Small intestine (tissue), 7 donors: ENCODE data around the gene TMEM151A. TPM values are rescaled to one million over a fixed set of nuclear protein-coding genes. Genes with fewer than 3 reads are reported as not detected.
"Not testable (repeated sequence)": the region's sequence is repeated elsewhere in the genome, so short reads cannot be mapped to it uniquely, and the experiment has no call there.

Experiments used
- DNase-seq, 2 donors: peaks; one replicate each; pipeline versions ENCODE4 v3.0.0 to v3.0.0-alpha.2; 2013
- FAIRE-seq: peaks from 2 replicates; lab custom pipeline; 2012; peaks lifted over from hg19 to GRCh38; lab: Jason Lieb, UNC
- H3K27ac ChIP-seq, 3 donors: one replicate each; pipeline ENCODE4 v1.5.1; 2013; ENCODE audit warnings: low read length in 2 of 3, mild to moderate bottlenecking in 2 of 3, control low read depth in 1 of 3, inconsistent platforms in 1 of 3, low read depth in 1 of 3, moderate library complexity in 1 of 3
- H3K27me3 ChIP-seq, 3 donors: one replicate each; pipeline ENCODE4 v1.6.1; 2013; ENCODE audit warnings: low read length in 3 of 3, inconsistent platforms in 1 of 3; ENCODE audit not compliant: control insufficient read depth in 3 of 3, insufficient read depth in 3 of 3
- H3K36me3 ChIP-seq, 3 donors: one replicate each; pipeline ENCODE4 v1.6.1; 2013; ENCODE audit warnings: low read length in 3 of 3, inconsistent platforms in 1 of 3, low read depth in 1 of 3, mild to moderate bottlenecking in 1 of 3, moderate library complexity in 1 of 3; ENCODE audit not compliant: control insufficient read depth in 3 of 3, insufficient read depth in 2 of 3
- H3K4me1 ChIP-seq, 3 donors: one replicate each; pipeline ENCODE4 v1.6.1; 2013; ENCODE audit warnings: low read length in 2 of 3, inconsistent platforms in 1 of 3, low read depth in 1 of 3, mild to moderate bottlenecking in 1 of 3, moderate library complexity in 1 of 3; ENCODE audit not compliant: control insufficient read depth in 3 of 3, insufficient read depth in 2 of 3
- H3K4me3 ChIP-seq, 3 donors: one replicate each; pipeline ENCODE4 v1.5.1; 2013; ENCODE audit warnings: low read length in 3 of 3, control low read depth in 1 of 3, inconsistent platforms in 1 of 3, low read depth in 1 of 3, mild to moderate bottlenecking in 1 of 3, moderate library complexity in 1 of 3
- H3K9me3 ChIP-seq, 2 donors: one replicate each; pipeline ENCODE4 v1.6.1; 2013; ENCODE audit warnings: low read depth in 1 of 2, low read length in 1 of 2; ENCODE audit not compliant: control insufficient read depth in 2 of 2, insufficient read depth in 1 of 2
- WGBS, 3 donors: extraction: QIAGEN DNeasy Blood & Tissue Kit; methylation state at CpG; one replicate each; pipeline ENCODE4 v1.1.7; 2013; 5-methylcytosine and 5-hydroxymethylcytosine counted together
- polyA plus RNA-seq, 4 donors: library from polyadenylated mRNA; stranded (reverse) in 3 of 4; unstranded in 1 of 4; fragments of 200-250 nt in 3 of 4; fragments of 120-200 nt in 1 of 4; gene quantifications; one replicate each; pipeline versions ENCODE4 v1.2.1 to v1.2.3, GENCODE V29; 2013
- donor health status: healthy with polysubstance abuse.
- donor health status: control.
- donor health status: control.
- donor health status: Bipolar disorder and iron deficiency.
- donor health status: healthy.

The TMEM151A gene
- polyA plus RNA-seq, 4 donors: 0.44 to 0.91 (median 0.54) TPM; not detected in 1

GRCh38 chr11:66310803-66311440 lies 19.2 kb downstream of the TMEM151A start:
- not testable (repeated sequence) for DNase-seq, H3K27ac ChIP-seq, FAIRE-seq, H3K9me3 ChIP-seq, H3K4me3 ChIP-seq, H3K27me3 ChIP-seq, H3K36me3 ChIP-seq
- peaks cover 0 to 22% (median 2%) of the 10 kb centered on the region in 3 donors for H3K4me1 ChIP-seq
- 87 to 89% (median 88%) methylated on average over 18 of the region's 18 CpGs for WGBS, 3 donors

GRCh38 chr11:66311470-66311964 lies 19.8 kb downstream of the TMEM151A start:
- Histone ChIP-seq H3K9me3 (no peaks in the 10 kb centered on the region), H3K36me3 (peaks cover 0 to 4% (median 0%) of the 10 kb centered on the region in 3 donors), H3K4me1 (peaks cover 0 to 22% (median 2%) of the 10 kb centered on the region in 3 donors), H3K27ac (peak overlapping the region; percentile 85 to 98 (median 86)), H3K4me3 (peak overlapping the region in 2 of 3 donors; percentile 25 to 69), H3K27me3 (no peaks in the 10 kb centered on the region)
- WGBS, 3 donors: 32 to 41% (median 33%) methylated on average over 24 to 26 of the region's 26 CpGs
- DNase-seq (no peak), FAIRE-seq (no peak)

- no peaks in the 10 kb centered on the region for H3K9me3 ChIP-seq
- peaks cover 0 to 22% (median 2%) of the 10 kb centered on the region in 3 donors for H3K4me1 ChIP-seq
- peak overlapping the region; percentile 85 to 98 (median 86) for H3K27ac ChIP-seq
- H3K27me3 ChIP-seq: no peaks in the 10 kb centered on the region
- DNase-seq (peak; percentile 91 to 97), FAIRE-seq (no peak)
- H3K4me3 ChIP-seq: peak overlapping the region in 2 of 3 donors; percentile 25 to 69
- 0% methylated on average over 41 to 44 of the region's 44 CpGs for WGBS, 3 donors
- H3K36me3 ChIP-seq: peaks cover 0 to 4% (median 0%) of the 10 kb centered on the region in 3 donors
Observed at GRCh38 chr11:66311965-66312548, 20.4 kb downstream of the TMEM151A start.

GRCh38 chr11:66312549-66313320 lies 21.0 kb downstream of the TMEM151A start:
- no peak for FAIRE-seq
- H3K27ac ChIP-seq: peak overlapping the region; percentile 85 to 98 (median 91)
- DNase-seq: peak; percentile 99
- H3K9me3 ChIP-seq: no peaks in the 10 kb centered on the region
- peaks cover 2 to 28% (median 3%) of the 10 kb centered on the region in 3 donors for H3K4me1 ChIP-seq
- 1 to 3% (median 2%) methylated on average over 47 to 52 of the region's 52 CpGs for WGBS, 3 donors
- H3K27me3 ChIP-seq: no peaks in the 10 kb centered on the region
- peaks cover 0 to 4% (median 0%) of the 10 kb centered on the region in 3 donors for H3K36me3 ChIP-seq
- H3K4me3 ChIP-seq: peak overlapping the region; percentile 35 to 69 (median 37)

- H3K4me3 ChIP-seq: peak overlapping the region; percentile 35 to 50 (median 37)
- 38 to 53% (median 53%) methylated on average over 36 to 38 of the region's 38 CpGs for WGBS, 3 donors
Observed at GRCh38 chr11:66313321-66314185, 21.9 kb downstream of the TMEM151A start.

GRCh38 chr11:66314186-66314501 lies 22.4 kb downstream of the TMEM151A start:
- peak overlapping the region in 2 of 3 donors; percentile 91 to 98 for H3K27ac ChIP-seq
- no peaks in the 10 kb centered on the region for H3K9me3 ChIP-seq
- FAIRE-seq (no peak), DNase-seq (no peak)
- WGBS, 3 donors: 82 to 94% (median 86%) methylated on average over 1 of the region's 1 CpG
- no peaks in the 10 kb centered on the region for H3K27me3 ChIP-seq
- peak overlapping the region in 1 of 3 donors; percentile 50 for H3K4me3 ChIP-seq
- peaks cover 0 to 4% (median 0%) of the 10 kb centered on the region in 3 donors for H3K36me3 ChIP-seq
- H3K4me1 ChIP-seq: peaks cover 2 to 42% (median 3%) of the 10 kb centered on the region in 3 donors

More at GRCh38 chr11:66313321-66314185, 21.9 kb downstream of the TMEM151A start:
- H3K36me3 ChIP-seq: peaks cover 0 to 4% (median 0%) of the 10 kb centered on the region in 3 donors
- no peaks in the 10 kb centered on the region for H3K9me3 ChIP-seq
- peaks cover 2 to 36% (median 3%) of the 10 kb centered on the region in 3 donors for H3K4me1 ChIP-seq
- H3K27me3 ChIP-seq: no peaks in the 10 kb centered on the region
- H3K27ac ChIP-seq: peak overlapping the region; percentile 68 to 98 (median 91)
- DNase-seq: peak in 1 of 2 donors; percentile 61
- FAIRE-seq: no peak

- Histone ChIP-seq H3K4me3 (peak overlapping the region in 1 of 3 donors; percentile 50), H3K36me3 (peaks cover 0 to 4% (median 0%) of the 10 kb centered on the region in 3 donors), H3K27me3 (no peaks in the 10 kb centered on the region), H3K4me1 (peaks cover 2 to 42% (median 3%) of the 10 kb centered on the region in 3 donors), H3K27ac (peak overlapping the region in 2 of 3 donors; percentile 91 to 98), H3K9me3 (peaks cover 0 to 3% of the 10 kb centered on the region in 2 donors)
- DNase-seq (no peak), FAIRE-seq (no peak)
- 80 to 94% (median 86%) methylated on average over 17 of the region's 17 CpGs for WGBS, 3 donors
Observed at GRCh38 chr11:66314561-66315497, 23.1 kb downstream of the TMEM151A start.
